Glomerular visceral epithelial cell (primary cell): ENCODE measurements around the gene DPH6.
"Not testable (repeated sequence)": the region's sequence is repeated elsewhere in the genome, so short reads cannot be mapped to it uniquely, and the experiment has no call there.

ENCODE experiments used
- DNase-seq: peaks from one replicate; pipeline ENCODE4 v3.0.0-alpha.2; 2016; ENCODE audit errors: extremely low spot score

Gene DPH6

DNA sequence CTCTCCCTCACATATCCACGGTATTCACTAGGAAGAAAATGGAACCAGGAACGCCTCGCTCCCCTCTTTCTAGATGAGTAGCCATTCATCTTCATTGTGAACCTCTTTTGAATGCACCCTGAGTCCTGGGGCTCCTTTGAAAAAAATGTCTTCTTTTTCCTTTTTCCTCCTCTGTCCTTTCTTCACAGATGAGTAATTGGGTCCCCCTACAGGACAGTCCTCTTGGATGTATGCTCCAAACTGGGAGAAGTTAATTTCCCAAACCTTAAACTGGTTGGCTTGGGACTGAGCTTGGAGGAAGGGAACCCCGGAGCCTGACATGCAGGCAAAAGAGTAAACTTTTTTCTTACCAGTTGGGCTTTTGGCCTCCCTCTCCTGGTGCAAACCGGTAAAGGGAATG lies 108.8 kb downstream of the DPH6 start:
- DNase-seq, result no peak

DNA sequence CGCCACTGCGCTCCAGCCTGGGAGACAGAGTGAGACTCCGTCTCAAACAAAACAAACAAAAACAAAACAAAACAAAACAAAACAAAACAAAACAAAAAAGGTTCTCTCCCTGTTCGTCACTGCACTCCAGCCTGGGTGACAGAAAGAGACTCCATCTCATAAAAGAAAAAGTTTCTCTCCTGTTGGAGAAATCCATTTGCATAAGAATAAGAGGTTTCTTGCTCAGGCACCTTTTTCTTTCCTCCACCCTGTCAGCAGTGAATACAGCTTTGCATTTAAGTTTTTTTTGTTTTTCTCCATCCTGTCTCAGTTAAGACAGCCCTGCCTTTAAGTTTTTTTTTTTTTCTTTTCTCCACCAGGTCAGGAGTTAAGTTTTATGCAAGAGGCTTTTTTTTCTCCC lies 109.5 kb downstream of the DPH6 start:
- DNase-seq, result no peak

DNA sequence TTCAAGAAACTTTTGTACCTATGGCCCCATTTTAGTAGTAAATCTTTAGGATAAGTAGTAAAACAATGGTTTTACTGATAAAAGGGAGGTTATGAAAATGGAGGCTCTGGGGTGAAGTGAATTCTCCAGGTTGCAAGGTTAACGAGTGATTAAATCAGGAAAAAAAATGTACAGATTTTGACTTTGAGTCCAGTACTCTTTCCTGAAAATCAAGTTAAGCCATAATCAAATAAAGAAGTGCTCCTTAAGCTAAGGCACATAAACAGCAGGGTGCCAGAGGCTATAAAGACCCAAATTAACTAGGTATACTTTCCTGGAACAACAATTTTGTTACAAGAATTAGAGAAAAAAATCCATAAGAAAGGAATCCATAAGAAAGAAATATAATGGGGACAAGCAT lies 114.7 kb downstream of the DPH6 start:
- no peak for DNase-seq

DNA sequence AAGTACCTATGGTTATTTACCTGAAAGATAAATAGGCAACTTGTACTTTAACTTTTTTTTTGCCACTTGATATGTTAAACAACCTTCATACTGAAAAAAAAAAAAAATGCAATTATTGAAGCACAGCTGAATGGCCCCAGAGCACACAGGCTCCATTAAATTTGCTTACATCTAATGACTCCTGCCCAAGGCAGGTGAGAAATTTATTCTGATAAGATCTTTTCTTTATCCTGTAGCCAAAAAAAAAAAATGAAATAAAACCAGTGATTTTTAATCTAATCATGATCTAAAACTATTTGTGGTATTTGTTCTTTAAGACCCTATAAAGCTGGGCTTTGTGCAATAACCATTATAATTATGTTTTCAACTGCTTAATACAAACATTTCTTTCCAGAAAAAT lies 115.7 kb downstream of the DPH6 start:
- DNase-seq, result no peak

DNA sequence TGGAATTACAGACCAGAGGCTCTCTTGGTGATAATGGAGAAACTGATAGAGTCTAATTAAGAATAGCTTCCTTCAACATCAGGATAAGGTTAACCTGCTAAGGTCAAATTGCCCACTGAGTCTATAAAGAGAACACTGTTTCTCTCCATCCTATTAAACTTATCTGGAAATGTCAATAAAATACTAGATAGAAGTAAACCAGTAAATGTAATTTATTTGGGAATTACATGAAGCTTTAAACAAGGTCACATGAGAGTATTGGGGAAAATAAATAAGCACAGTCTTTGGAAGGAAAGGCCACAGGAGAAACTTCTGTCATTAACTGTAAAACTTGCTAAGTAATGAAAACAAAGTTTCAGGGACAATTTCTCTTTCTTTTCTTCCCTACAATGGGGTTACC lies 118.5 kb downstream of the DPH6 start:
- DNase-seq, result no peak

DNA sequence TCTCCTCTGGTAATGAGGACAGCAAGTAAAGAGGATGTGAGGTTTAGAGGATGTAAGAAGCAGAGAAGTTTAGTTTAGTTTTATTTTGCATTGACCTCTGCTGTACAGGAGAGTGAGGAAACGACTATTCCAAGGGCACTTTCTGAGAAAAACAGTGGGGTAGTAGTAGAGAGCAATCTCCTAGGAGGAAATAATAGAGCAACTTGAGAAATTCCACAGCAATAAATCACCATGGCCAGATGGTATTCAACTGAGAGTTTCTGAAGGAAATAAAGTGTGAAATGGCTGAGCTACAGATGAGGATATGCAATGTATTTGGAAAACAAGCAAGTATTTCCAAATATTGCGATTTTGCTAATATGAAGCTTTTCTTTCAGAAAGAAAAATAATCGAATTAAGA lies 118.9 kb downstream of the DPH6 start:
- peak; percentile 40 for DNase-seq

DNA sequence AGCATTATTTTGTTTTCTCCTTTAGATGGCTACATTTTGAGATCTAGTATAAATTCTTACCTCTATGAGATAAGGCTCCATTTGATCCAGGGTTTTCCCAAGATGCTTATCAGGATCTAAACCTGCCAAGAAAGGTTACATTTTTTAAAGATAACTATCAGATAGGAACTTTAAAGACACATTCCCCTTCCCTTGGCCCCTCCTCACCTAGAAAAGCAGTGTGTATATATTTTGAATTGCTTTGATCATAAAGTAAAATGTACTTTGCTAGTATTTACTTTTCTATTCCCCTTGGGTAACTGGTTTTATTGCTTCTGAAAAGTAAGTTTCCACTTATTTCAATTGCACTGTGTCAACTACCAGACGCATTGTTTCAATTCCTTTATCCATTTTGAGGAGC lies 135.2 kb downstream of the DPH6 start:
- DNase-seq, result no peak

DNA sequence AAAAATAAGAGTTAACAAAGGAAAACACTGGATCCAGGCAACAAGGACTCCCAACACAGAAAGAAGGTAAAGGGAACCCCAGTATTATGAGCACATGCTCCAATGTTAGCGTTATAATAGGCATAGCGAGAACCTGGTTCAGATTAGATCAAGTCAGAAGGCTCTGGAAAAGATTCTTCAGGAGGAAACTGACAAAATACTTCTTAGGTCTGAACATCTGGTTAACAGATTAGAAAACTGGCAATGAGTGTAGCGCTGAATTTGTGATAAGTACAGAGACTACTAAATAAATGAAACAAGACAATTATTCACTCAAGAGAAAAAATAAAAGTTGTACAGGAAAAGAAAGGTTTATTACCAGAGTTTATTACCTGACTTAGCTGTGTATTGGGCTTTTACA lies 146.1 kb downstream of the DPH6 start:
- no peak for DNase-seq

DNA sequence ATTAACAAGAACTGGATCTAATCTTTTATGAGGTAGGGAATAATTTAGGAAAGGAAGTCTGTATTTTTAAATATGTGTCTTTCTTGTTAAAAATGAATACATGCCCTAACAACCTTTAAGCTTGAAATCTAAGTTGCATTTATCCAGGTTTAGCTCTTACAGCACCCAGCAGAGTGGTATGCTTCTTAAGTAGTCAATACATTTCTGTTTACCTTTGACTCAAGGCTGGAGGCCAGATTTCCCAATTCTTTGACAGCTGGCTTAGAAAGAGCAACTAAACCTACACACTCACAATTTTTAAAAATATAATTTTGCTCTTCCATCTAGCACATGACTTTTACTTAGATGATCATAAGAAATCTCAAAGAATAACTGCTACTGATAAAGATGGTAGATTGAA lies 148.9 kb downstream of the DPH6 start:
- DNase-seq, result no peak

DNA sequence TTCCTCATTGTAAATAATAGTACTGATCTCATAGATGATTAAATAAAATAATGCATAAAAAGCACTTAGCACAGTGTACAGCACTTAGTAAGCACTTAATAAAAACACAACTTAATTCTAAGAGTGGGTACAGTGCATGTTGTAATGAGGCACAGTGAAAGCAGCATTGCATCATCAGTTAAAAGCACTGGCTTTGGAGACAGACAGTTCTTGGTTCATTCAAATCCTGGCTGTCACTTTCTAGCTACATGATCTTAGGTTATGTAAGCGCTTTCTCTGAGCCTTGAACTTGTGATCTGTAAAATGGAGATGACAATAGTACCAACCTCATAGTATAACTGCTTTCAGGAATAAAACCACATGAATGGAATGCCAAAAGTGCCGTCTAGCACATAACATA lies 151.5 kb downstream of the DPH6 start:
- DNase-seq, result no peak

DNA sequence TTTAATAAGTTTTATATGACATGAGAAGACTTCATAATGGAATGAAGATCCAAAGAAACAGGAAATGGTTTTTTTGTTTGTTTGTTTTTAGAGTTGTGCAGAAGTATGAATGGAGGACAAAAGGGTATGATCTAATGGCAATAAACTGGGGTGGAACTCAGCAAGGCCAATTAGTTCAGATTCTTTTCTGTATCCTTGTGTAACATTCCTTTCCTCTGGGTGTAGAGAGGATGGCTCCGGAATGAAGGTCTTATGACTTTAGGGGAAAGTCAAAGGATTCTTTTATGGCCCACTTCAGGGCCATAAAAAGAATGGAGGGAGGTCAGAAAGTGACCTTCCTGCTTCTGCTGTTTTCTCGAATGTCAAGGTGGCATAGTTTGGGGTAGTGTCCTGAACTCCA lies 152.6 kb downstream of the DPH6 start:
- DNase-seq, result no peak

DNA sequence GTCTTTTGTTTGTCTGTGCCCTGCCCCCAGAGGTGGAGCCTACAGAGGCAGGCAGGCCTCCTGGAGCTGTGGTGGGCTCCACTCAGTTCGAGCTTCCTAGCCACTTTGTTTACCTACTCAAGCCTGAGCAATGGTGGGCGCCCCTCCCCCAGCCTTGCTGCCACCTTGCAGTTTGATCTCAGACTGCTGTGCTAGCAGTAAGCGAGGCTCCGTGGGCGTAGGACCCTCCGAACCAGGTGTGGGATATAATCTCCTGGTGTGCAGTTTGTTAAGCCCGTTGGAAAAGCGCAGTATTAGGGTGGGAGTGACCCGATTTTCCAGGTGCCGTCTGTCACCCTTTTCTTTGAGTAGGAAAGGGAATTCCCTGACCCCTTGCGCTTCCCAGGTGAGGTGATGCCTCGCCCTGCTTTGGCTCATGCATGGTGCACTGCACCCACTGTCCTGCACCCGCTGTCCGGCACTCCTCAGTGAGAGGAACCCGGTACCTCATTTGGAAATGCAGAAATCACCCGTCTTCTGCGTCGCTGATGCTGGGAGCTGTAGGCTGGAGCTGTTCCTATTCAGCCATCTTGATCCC lies 154.5 kb downstream of the DPH6 start:
- DNase-seq, result not testable (repeated sequence)

DNA sequence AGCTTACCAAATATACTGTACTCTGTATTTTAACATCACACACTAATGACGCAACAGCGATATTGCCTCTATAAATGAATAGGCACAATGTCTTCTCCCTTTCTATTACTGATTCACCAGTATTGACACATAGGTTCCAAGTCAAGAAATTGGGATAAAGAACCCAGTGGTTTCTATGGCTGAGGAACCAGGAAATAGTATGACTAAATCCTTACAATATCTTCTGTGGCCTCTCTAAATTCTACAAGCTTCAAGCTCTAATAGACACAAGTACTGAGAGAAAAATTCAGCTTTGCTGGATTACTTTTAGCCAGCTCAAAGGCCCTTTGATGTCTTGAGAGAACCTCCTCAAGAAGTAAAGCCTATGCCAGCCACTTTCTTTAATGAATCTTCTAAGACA lies 162.5 kb downstream of the DPH6 start:
- DNase-seq, result no peak

DNA sequence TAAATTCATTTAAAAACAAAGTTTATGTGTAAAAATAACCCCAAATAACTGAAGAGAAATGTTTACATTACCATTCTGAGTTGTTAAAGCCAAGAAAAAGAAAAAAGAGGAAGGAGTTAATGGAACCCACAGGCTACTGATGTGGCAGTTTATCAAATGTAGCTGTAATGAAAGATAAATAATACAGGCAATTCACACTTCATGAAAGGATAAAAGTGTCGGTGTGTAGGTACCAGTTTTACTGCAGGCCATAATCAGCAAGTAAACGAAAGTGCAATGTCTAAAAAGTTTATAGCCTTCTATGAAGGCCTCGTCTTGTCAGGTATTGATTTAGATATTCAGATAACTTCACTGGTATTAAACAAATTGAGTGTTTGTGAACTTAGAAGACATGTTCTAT lies 164.6 kb downstream of the DPH6 start:
- DNase-seq, result no peak

DNA sequence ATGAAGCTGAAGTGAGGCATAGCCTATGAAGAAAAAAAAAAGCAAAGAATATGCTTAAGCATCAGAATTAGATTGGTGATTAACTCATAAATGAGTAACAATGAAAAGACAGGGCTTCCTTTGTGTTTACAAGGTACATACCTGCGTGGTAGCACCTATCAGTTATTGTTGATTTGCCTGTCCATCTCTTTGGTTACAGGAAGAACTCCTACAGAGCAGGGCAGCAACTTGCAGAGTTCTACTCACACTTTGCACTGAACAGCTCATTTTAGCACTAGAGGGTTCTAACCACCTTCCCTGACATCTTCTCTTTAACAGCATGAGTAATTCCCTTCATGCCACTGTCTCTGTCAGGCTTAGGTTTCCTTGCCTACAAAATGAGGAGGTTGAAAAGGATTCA lies 166.0 kb downstream of the DPH6 start:
- DNase-seq, result no peak

DNA sequence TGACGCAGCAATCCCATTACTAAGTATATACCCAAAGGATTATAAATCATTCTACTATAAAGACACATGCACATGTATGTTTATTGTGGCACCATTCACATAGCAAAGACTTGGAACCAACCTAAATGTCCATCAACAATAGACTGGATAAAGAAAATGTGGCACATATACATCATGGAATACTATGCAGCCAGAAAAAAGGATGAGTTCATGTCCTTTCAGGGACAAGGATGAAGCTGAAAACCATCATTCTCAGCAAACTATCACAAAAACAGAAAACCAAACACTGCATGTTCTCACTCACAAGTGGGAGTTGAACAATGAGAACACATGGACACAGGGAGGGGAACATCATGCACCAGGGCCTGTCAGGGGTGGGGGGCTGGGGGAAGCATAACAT lies 167.5 kb downstream of the DPH6 start:
- not testable (repeated sequence) for DNase-seq

DNA sequence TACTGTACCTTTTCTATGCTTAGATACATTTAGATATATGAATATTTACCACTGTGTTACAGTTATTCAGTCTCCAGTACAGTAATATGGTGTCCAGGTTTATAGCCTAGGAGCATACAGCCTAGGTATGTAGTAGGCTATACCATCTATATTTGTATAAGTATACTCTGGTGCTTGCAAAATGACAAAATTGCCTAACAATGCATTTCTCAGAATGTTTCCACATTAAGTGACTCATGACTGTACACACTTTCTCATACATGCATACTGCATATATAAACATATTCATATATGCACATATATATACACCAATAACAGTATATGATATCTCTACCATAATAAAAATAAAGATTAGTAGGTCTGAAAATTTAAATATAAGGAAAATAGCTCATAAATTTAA lies 169.3 kb downstream of the DPH6 start:
- DNase-seq, result no peak

DNA sequence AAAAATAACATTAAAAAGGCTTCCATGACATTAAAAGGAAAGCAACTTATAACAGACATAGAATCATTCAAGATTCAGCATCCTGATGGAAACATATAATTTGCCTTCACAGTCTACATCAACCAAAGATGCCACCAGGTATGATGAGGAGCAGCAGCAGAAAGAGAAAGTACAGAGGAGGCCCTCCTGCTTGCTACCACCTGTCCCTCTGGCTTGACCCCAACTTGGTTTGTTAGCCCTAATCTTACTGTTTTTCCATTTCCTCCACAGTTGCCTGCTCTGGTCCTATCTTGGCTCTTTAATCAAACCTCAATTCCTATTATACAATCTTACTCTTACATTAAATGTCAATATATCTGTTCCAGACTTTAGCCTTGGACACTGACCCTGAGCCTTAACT lies 171.3 kb downstream of the DPH6 start:
- no peak for DNase-seq

DNA sequence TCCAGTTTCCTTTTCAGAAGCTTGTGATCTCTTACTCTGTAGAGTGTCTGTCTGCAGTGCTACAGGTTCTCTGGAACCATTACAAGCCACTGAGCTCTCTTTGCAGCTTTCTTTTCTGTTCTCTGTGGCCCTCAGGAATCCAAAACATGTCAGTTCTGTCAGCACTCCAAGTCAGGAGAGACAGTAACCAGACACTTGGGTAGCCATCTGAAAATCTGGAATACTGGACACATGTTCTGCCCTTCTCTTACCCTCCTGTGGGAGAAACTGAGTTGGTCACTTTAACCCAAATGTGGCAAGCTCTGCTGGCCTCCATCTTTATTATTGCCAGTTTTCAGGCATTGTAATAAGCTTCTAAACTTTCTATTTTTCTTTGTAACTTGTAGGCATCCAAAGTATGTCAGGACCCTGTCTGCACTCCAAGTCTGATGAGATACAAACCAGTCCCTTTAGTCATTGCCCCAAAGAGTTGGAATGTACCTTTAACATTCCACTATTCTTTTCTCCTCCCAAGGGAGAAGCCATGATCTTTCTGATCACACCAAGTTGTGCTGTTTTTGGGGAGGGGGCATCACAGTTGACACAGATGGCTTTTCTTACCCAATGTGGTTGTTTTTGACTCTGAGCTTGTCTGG lies 183.7 kb downstream of the DPH6 start:
- DNase-seq, result no peak

DNA sequence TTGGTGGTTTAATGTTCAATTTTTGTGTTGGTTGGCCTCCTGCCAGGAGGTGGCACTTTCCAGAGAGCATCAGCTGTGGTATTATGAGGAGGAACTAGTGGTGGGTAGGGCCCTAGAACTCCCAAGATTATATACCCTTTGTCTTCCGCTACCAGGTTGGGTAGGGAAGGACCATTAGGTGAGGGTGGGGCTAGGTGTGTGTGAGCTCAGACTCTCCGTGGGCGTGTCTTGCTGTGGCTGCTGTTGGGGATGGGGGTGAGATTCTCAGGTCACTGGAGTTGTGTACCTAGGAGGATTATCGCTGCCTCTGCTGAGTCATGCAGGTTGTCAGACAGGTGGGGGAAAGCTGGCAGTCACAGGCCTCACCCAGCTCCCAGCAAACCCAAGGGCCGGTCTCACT lies 187.1 kb downstream of the DPH6 start:
- DNase-seq, result no peak

DNA sequence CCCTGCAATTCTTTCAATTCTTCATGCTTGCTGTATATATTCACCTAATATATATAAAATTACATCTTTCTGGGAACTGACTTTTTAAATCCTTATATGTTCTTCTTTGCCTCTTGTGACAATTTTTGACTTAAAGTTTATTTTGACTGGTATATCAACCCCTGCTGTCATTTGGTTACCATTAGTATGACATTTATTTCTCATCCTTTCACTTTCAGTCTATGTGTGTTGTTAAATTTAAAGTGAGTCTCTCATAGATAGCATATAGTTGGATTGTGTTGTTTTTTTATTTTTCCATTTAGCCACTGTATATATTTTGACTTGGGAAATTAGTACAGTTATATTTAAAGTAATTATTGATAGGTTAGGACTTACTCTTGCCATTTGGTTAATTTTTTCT lies 194.9 kb downstream of the DPH6 start:
- no peak for DNase-seq

DNA sequence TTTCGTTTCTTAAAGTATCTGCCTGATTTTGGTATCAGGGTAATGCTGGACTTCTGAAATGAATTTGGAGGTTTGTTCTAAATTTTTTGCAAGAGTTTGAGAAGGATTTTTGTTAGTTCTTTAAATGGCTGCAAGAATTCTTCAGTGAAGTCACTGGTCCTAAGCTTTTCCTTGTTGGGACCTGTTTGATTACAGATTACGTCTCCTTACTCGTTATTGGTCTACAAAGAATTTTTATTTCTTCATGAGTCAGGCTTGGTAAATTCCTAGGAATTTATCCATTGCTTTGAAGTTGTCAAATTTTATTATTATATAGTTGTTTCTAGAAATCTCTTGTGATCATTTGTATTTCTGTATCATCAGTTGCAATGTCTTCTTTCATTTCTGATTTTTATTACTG lies 196.0 kb downstream of the DPH6 start:
- DNase-seq, result no peak

DNA sequence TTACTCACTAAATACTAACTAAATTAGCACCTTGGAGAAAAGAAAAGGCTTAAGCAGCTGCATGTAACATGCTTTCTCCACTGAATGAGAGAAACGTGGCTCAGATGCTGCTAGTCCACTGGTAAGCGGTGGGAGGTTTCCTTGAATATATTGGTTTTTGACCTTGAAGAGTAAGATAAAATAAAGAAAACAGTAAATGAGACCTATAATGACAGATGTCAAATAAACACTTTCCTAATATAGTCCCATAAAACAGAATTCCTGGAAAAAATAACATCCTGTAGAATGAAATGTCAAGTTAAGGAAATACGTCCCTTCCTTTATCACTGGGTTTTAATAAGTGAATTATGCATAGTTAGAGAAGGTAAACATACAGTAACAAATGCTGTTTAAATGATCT lies 215.0 kb downstream of the DPH6 start:
- no peak for DNase-seq

DNA sequence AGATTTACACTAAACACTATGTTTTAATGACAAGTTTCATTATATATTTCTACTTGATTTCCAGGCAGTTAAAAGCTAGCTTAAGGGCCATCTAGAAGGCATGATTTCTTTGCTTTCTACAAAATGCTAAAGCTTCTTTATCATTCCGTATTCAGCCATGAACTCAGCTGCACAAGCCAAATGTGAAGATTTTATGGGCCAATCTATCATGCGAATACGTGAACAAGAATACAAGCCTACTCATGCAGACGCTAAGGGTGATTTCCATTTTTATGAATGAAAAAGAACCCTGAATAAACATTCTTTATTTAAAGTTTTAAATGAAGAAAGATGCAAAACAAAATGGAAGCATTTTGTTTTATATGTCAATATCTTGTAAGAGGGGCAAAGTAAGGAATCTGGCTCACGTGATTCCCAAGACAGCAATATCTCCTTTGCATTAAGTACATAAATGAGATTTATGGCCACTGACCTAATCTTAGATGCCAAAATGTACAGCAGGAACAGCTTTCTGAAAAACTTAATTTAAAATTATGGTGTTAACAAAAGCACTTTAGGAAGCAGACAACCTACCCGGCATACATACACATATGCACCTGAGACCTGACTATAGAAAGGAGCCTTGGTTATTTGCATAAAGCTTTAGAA lies 215.8 kb downstream of the DPH6 start:
- DNase-seq, result no peak
